A673 (cell line): ENCODE measurements around the gene MEA1.

ENCODE experiments used
- CTCF ChIP-seq: fragments of 300-800, 200-600 bp; sonication (generic); conservative IDR thresholded peaks from 2 replicates; pipeline ENCODE4 v1.5.1; 2017; ENCODE audit warnings: low read depth, mild to moderate bottlenecking, antibody characterized with exemption, low read length, moderate library complexity, mixed read lengths
- EZH2 ChIP-seq: fragments of 200-600 bp; sonication (generic); IDR thresholded peaks from 2 replicates; pipeline ENCODE4 v1.6.1; 2017; ENCODE audit warnings: borderline replicate concordance, low read depth, mild to moderate bottlenecking, mixed read lengths, antibody characterized with exemption, low read length; ENCODE audit not compliant: poor library complexity, severe bottlenecking

- TF ChIP-seq EZH2 (no peak), CTCF (no peak)
Measured at GRCh38 chr6:42962502-42963178, 51.1 kb downstream of the MEA1 start.
